Activated CD4-positive, CD25-positive, alpha-beta regulatory T cell treated with anti-CD3 and anti-CD28 coated beads, Interleukin-2, amount 50 U/mL, for 16 hours (primary cell): Measurements from ENCODE around the gene PIK3R2.

ENCODE experiments used
- DNase-seq: peaks from one replicate; pipeline ENCODE4 v3.0.0-alpha.2; 2020; ENCODE audit warnings: low read depth, low spot score

Gene PIK3R2

DNA sequence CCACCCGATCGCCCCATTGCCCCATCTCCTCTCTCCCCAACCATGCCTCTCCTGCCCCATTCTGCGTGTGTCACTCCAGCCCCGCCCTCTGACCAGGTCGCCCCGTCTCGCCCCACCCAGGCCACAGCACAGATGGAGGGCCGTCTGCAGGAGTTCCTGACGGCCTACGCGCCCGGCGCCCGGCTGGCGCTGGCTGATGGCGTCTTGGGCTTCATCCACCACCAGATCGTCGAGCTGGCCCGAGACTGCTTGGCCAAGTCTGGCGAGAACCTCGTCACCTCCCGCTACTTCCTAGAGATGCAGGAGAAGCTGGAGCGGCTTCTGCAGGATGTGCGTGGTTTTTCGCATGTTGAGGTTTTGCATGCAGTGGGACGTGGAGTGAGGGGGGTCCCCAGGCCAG lies 29.1 kb upstream of the PIK3R2 start:
- DNase-seq: no peak

DNA sequence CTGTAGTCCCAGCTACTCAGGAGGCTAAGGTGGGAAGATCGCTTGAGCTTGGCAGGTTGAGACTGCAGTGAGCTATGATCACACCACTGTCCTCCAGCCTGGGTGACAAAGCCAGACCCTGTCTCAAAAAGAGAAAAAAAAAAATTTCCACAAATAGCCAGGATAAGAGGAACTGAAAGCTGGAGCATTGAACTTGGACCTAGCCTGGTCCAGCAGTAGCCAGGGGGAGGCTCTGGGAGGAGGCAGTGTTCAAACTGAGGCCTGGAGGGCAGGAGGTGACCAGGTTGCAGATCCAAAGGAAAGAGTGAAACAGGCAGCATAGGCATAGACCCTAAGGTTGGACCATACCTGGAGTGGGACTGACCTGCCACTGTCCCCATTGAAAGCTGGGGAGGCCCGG lies 26.9 kb upstream of the PIK3R2 start:
- DNase-seq: no peak

DNA sequence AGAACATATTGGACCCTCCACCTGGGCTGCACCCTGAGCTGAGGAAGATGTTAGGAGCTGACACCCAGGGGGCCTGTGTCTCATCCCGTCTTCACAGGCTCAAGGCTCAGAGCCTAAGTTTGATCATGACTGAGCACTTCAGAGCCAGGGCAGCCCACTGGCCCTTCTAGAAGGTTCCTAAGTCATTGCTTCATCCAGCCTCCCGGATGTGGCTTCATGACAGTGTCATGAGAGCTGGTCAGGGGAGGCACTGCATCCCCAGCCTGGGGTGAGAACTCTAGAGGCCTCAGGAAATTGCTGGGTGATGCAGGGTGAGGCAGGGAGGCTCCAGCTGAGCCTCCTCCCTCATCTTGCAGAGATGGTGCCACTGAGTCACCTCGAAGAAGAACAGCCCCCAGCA lies 24.9 kb upstream of the PIK3R2 start:
- DNase-seq: no peak

DNA sequence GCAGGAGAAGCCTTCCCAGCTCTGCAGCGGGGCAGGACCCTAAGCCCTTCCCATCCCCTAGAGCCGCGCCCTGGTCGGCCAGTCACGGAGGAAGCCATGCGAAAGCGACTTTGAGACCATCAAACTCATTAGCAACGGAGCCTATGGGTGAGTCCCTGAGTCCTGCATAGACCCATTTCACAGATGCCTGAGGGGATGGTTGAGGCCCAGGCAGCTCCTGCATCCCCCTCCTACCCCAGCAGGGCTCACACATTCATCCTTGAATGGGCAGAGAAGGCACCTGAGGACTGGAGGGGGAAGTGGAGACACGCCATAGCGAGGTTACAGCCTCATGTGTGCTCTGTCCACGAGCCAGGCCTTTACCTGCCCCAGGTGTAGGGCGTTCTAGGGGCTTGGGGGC lies 24.2 kb upstream of the PIK3R2 start:
- DNase-seq: no peak

DNA sequence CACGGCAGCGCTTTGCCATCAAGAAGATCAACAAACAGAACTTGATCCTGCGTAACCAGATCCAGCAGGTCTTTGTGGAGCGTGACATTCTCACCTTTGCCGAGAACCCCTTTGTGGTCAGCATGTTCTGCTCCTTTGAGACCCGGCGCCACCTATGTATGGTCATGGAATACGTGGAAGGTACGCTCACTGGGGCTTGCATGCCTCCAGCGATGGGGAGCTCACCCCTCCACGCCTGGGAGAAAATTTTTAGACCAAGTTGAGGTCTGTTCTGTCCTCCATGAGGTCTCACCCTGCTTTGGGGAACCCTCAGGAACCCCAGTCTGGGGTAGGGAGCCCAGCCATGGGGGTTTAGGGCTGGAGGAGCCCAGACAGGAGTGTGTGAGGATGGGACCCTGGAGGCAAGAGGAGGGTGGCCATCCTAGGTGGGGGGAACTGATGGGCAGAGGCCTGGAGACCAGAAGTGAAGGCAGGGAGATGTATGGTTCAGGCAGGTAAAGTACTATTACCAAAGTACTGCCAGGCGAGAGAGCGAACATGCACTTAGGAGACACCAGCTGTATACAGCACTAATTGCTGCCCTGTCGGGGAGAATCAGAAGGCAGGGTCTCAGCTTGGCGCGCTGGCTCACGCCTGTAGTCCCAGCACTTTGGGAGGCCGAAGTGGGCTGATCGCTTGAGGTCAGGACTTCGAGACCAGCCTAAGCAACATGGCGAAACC lies 22.3 kb upstream of the PIK3R2 start:
- DNase-seq: no peak

DNA sequence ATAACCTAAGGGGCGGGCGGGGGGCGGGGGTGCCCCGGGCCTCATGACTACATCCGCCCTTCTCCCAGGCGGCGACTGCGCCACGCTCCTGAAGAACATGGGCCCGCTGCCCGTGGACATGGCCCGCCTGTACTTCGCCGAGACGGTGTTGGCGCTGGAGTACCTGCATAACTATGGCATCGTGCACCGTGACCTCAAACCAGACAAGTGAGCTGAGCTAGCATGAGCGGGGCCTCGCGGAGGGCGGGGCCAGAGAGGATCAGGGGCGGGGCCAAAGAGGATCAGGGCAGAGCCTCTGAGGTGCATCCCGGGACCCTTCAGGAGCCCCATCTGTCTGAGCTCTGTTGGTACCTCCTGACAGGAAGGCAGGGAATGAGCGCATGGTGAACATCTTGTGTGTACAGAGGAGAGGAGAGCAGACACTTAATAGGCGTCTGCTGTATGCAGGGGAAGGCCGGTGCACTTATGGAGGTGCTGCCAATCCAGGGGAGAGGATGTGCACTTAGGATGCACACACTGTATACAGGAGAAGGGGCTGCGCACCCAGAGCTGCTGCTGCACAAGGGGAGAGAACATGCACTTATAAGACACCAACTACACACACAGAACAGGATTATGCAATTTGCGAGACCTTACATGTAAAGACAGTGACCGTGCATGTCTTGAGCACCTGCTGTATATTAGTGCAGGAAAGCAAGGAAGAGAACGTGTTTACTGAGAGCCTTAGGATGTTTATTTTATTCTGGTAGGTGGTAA lies 20.9 kb upstream of the PIK3R2 start:
- no peak for DNase-seq

DNA sequence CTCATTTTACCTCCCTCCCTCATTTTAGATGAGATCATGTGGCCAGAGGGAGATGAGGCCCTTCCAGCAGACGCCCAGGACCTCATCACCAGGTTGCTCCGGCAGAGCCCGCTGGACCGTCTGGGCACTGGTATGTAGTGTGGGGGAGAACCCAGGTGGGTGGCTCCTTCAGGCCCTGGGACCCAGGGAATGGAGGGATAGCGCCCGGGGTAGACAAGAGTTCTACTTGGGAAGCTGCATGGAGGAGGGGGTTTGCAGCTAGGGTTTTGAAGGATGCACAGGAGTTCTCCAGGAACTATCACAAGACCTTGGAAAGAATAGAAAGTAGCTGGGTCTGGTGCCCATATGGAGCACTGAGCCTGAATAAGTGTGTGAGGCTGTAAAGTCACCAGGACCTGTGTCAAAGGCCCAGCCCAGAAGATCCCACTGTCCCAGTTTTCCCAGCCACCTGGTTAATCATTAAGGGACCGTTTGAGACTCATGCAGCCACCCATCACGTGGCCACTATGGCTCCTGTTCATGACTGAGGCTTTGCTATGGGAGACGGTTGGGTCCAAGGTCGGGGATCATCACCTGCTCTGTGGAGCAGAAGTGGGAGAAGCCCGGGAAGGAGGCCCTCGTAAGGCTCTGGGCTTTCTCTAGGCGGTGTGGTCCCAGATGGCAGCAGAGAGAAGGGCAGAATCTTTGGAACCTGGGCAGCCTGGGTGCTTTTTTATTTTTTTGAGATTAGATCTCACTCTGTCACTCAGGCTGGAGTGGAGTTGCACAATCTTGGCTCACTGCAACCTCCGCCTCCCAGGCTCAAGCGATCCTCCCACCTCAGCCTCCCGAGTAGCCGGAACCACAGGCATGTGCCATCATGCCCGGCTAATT lies 17.0 kb upstream of the PIK3R2 start:
- DNase-seq: no peak

DNA sequence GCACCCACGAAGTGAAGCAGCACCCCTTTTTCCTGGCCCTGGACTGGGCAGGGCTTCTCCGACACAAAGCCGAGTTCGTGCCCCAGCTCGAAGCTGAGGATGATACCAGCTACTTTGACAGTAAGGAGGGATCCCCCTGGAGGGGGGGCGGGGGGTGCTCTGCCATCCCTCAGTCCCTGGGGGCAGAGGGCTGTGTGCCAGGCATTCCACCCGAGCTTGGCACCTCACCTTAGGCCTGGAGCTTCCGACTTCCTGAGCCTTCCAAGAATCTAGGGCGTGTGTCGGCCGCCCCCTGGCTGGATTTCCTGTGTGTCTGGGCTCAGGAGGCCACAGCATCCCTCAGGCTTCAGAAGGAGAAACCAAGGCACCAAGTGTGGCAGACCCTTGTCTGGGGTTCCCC lies 15.7 kb upstream of the PIK3R2 start:
- no peak for DNase-seq

DNA sequence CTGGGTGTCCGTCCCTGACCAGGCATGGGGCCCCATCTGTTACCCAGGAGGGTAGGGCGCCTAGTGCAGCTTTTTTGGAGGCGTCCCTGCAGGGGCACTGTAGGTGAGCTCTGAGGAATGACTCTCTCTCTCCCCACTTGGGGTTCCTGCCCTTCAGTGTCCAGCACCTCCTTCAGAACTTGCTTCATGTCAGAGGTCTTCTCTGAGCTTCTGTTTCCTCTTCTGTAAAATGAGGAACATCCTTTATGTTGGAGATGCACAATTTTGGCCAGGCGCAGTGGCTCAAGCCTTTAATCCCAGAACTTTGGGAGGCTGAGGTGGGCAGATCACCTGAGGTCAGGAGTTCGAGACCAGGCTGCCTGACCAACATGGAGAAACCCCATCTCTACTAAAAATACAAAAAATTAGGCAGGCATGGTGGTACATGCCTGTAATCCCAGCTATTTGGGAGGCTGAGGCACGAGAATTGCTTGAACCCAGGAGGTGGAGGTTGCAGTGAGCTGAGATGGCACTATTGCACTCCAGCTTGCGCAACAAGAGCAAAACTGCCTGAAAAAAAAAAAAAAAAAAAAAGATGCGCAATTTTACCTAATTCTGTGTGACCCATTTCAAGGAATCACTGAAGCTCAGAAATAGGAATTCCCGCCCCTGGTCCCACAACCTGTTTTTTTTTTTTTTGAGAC lies 15.2 kb upstream of the PIK3R2 start:
- DNase-seq: no peak

DNA sequence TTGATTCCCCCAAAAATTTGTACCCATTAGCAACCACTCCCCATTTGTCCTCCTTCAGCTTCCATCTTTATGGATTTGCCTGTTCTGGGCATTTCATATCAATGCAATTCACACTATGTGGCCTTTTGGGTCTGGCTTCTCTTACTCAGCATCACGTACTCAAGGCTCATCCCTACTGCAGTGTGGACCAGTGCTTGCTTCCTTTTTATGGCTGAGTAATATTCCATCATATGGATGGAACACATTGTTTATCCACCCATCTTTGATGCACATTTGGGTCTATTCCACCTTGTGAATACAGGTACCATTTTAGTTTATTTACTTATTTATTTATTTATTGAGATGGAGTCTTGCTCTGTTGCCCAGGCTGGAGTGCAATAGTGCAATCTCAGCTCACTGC lies 12.5 kb upstream of the PIK3R2 start:
- DNase-seq: no peak

DNA sequence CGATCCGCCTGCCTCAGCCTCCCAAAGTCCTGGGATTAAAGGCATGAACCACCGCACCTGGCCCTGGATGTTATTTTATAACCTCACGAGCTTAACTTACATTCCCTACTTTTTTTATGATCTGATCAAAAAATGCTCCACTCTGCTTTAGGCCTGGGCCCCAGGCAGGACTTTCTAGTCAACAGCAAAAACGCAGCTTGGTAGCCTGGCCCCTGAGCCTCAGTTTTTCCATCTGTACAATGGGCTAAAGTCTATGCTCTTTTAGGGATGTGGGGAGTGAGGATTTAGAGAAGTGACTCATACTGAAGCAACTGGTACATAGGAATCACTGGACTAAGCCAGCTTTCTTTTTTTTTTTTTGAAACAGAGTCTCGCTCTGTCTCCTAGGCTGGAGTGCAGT lies 11.9 kb upstream of the PIK3R2 start:
- DNase-seq: no peak

DNA sequence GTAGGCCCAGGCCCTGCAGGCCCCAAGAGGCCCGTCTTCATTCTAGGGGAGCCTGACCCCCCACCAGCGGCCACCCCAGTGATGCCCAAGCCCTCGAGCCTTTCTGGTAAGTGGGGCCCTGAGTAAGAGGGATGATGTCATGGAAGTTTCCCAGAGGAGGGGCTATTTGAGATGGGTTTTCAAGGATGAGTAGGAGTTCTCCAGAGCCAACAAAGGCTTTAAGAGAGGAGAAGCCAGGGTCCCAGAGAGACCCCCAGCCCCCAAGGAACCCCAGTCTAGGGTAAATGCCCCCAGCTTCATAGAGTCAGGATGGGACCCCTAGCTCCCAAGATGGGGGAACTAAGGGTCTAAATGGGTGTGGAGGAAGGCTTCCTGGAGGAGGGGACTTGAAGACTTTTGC lies 9.1 kb upstream of the PIK3R2 start:
- DNase-seq: no peak

DNA sequence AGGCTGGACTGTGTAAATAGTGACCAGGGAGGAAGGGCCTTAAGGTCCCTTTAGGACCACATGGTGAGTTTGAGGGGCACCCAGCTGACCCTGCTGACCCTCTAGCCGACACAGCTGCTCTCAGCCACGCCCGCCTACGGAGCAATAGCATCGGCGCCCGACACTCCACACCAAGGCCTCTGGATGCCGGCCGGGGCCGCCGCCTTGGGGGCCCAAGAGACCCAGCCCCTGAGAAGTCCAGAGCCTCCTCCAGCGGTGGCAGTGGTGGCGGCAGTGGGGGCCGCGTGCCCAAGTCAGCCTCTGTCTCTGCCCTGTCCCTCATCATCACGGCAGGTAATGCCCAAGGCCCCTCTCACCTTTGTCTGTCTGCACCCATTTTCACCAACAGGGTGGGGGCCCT lies 8.6 kb upstream of the PIK3R2 start:
- no peak for DNase-seq

DNA sequence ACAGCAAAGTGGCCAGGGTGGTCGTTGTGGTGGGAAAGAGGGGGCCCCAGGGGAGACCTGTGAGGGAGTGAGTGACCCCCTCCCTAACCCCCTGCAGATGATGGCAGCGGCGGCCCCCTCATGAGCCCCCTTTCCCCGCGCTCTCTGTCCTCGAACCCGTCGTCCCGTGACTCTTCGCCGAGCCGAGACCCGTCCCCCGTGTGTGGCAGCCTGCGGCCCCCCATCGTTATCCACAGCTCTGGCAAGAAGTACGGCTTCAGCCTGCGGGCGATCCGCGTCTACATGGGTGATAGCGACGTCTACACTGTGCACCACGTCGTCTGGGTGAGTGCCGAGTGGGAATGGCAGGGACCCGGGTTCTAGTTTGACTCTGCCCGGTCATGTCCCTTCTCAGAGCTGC lies 8.1 kb upstream of the PIK3R2 start:
- no peak for DNase-seq

DNA sequence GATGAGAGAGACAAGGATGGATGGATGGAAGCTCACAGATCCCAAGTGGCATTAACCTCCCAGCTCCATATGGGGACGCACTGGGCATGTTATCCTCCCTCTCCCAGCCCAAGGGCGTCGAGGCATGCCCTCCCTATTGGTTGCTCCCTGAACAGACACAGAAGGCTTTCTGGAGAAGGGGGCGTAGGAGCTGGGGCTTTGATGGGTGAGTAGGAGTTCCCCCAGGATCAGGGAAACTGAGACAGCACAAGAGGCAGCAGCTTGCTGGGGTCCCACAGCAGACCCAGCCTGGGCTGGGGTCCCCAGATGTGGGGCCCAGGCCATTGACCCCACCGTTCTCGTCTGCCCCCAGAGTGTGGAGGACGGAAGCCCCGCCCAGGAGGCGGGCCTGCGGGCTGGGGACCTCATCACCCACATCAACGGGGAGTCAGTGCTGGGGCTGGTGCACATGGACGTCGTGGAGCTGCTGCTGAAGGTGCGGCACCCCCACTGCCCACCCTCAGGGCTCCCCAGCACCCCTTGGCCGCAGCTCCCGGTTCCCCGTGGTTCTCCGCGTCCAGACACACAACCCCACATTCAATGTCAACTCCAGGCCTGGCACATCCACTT lies 7.5 kb upstream of the PIK3R2 start:
- DNase-seq: no peak

DNA sequence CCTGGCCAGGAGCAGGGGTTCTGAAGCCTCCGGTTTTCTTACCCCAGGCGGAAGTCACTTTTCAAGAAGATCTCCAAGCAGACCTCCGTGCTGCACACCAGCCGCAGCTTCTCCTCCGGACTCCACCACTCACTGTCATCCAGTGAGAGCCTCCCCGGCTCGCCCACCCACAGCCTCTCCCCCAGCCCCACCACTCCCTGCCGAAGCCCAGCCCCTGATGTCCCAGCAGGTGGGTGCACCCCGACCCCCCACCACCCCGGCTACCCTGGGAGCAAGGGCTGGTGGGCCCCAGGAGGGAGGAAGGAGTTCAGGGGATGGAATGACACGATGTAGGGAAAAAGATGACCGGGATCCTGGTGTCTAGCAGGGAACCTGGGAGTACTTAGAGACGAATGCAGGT lies 5.6 kb upstream of the PIK3R2 start:
- DNase-seq: no peak

DNA sequence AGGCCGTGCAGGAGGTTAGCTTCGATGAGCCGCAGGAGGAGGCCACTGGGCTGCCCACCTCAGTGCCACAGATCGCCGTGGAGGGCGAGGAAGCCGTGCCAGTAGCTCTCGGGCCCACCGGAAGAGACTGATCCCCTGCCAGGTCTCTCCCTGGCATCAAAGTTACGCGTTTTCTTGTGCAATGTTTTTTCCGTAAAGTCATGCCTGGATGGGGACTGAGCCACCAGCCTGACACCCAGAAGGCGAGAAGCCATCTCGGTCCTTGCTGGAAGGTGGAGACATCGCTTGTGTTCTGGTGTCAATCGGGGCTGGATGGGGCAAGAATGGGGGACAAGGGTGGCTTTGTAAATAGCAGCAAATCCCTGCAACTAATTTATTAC lies 3.4 kb upstream of the PIK3R2 start:
- DNase-seq: no peak

DNA sequence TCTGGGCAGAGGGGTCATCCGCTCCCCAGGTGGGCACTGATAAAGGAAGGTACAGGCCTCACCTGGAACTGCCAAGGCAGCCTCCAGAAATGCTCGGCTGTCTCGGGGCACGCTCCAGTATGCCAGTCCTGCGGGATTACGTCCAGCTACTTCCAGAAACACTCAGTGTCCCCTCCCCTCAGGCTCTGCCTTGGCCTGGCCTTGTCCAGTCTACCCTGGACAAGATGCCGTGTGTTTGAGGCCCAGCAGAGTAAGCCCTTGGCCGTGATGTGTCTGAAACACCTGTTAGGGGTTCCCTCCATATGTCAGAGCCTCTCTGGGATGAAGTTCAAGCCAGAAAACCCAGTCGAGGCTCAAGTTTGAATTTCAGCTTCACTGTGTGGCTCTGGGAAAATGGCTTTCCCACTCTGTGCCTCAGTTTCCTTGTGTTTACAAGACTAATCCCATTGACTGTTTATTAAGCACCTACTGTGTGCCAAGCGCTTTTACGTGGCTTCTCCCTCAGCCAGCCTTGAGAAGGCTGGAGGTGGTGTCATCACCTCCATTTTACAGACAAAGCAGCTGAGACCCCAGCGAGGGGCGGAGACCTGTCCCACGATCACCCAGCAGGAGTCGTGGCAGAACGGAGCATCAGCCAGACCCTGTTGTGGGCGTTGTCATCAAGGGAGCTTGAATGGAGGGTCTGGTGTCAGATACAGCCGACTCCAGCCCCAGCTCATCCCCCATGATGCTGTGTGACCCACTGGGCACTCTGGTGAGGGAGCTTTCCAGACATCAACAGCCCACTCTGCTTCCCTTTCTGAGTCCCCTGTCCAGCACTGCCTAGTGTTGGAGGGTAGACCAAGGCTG lies 2.0 kb upstream of the PIK3R2 start:
- DNase-seq: no peak

DNA sequence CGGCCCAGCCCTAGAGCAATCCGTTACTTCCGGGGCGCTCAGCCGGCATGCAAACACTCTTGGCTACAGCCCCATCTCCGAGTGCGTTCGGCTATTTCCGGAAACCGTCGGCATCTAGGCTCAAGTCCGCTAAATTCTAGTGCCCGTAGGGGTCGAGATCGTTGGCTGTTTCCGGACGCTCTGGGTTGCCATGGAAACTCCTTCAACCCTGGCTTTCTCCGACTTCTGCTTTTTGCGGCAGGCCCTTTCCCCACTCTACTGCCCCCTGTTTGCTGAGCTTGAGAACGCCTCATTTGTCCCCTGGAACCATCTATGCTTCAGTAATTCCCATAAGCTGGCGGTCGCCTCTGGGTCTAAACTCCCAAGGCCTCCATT lies 534 bp upstream of the PIK3R2 start:
- peak; percentile 88 for DNase-seq

DNA sequence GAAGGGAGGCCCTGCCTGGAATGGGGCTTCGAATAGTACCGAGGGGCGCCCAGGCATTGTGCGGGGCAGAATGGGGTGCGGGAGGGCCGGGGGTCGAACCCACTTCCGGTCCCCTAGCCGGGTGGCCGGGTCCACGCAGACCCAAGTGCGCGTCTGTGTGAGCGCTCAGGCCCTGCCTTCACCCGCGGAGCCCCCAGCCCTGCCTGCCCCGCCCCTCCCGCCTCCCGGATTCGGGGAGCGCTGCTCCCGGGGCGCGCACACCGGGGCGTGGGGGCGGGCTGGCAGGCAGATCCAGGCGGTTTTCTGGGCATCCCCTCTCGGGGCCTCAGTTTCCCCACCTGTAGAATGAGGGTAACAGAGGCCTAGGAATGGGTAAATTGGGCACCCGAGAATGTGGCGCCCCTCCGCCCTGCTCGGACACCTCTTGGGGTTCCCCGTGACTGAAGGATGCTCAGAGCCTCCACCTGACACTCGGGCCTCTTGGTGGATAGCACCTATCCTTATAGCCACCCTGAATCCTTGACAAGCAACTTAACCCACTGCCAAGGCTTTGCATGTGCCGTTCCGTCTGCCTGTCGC lies 682 bp downstream of the PIK3R2 start:
- DNase-seq: no peak
